ENCODE measurements around the gene HARS1. TPM values are rescaled to one million over a fixed set of nuclear protein-coding genes. Genes with fewer than 3 reads are reported as not detected.
A peak's percentile ranks its signal among the peaks of the same experiment; 100 is the strongest.

Gene HARS1
- total and polyA plus RNA-seq, 2 of the 13 experiments (the other 11 are each of a cell fraction or from before 2014, with no cell fraction given), result 36.9 to 66.2 TPM

- Histone ChIP-seq H3K4me2 (ENCODE audit: low read depth, low read length) (peak overlapping the region; percentile 71), H3K27ac (ENCODE audit: extremely low read length, insufficient read depth, low read length) (peak overlapping the region; percentile 36), H3K79me2 (ENCODE audit: insufficient read depth, low read length) (no peaks in the 10 kb centered on the region), H2AFZ (ENCODE audit: low read length) (no peak overlapping the region), H3K4me1 (ENCODE audit: insufficient read depth, low read length) (peaks cover 57% of the 10 kb centered on the region), H3K9ac (ENCODE audit: insufficient read depth, low read depth, low read length) (no peak overlapping the region), H3K4me3 (replicated peaks in 1 of 3; ENCODE audit: insufficient read depth in 1 of 3, low read depth in 2 of 3, low read length in 3 of 3) (peak overlapping the region in 2 of 3 experiments; percentile 6 to 50; a peak in 2 of 6 replicates), H3K27me3 (ENCODE audit: control insufficient read depth in 1 of 2, insufficient read depth in 2 of 2, low read length in 2 of 2) (no peaks in the 10 kb centered on the region), H3K9me3 (ENCODE audit: low read length) (peaks cover 4% of the 10 kb centered on the region), H3K36me3 (replicated peaks in 1 of 2; ENCODE audit: control insufficient read depth in 1 of 2, insufficient read depth in 2 of 2, low read length in 2 of 2) (no peaks in the 10 kb centered on the region), H4K20me1 (ENCODE audit: insufficient read depth, low read length) (no peaks in the 10 kb centered on the region)
- BruUV-seq (replicated peaks), result no TSS peak
- ChIA-PET CTCF (ENCODE audit: low intra/inter-chr PET ratio, low total read pairs) (no interaction called here), POLR2A (interaction anchor here (1.5 kb wide), 1 partner anchor 76 kb away, joined by 3 read pairs; the partner anchor contains the start of gene SRA1)
- no peak for ATAC-seq
- WGBS (ENCODE audit: low lambda C conversion rate), result 83% methylated on average over 2 of the region's 2 CpGs
- no peak for FAIRE-seq
- in situ Hi-C loops (cut with HindIII; ENCODE audit: extremely low pct_ligation_motif_present, low pct_unique_long_range_greater_than_20kb) (loop anchor here (5.0 kb wide), 1 partner anchor 71 kb away; the partner anchor contains the start of genes APBB3 and SLC35A4), intact Hi-C loops (cut with micrococcal nuclease; ENCODE audit: unreplicated experiment) (loop anchor here (1.0 kb wide), 1 partner anchor 23 kb away; no protein-coding TSS in a partner anchor)
- DNase-seq (ENCODE audit: low spot score), result no peak
- no peak for TF ChIP-seq CREB1 (IDR thresholded peaks at IDR 0.05)
- 0 out of 2 replicates have a peak, but pooled peaks have one; percentile 14 for TF ChIP-seq CREB1 (CRISPR knock-in tag; IDR thresholded peaks at IDR 0.05)
- no peak for TF ChIP-seq EP300 (IDR thresholded peaks at IDR 0.05; ENCODE audit: low read depth in 2 of 2, low read length in 2 of 2)
- TF ChIP-seq EP300 (CRISPR knock-in tag; IDR thresholded peaks at IDR 0.05; ENCODE audit: borderline replicate concordance), result 0 out of 2 replicates have a peak, but pooled peaks have one; percentile 1
- TF ChIP-seq SIN3B (IDR thresholded peaks at IDR 0.05; ENCODE audit: low read length), result 0 out of 2 replicates have a peak, but pooled peaks have one; percentile 28
- no peak for TF ChIP-seq RELA (CRISPR knock-in tag; IDR thresholded peaks at IDR 0.05)
- no peak for TF ChIP-seq ASH2L (IDR thresholded peaks at IDR 0.05; ENCODE audit: insufficient read length, low read depth, low read length)
- TF ChIP-seq ZNF740 (CRISPR knock-in tag; IDR thresholded peaks at IDR 0.05), result peak; percentile 8; the same call in 1 of the 2 replicates
- peak; percentile 45 for TF ChIP-seq HNRNPK (IDR thresholded peaks at IDR 0.05; ENCODE audit: low read depth, low read length, poor library complexity, severe bottlenecking)
- TF ChIP-seq ZNF18 (CRISPR knock-in tag; IDR thresholded peaks at IDR 0.05; ENCODE audit: insufficient replicate concordance), result peak; percentile 15
Observed at GRCh38 chr5:140633501-140633900, 57.7 kb downstream of the HARS1 start.
